Adrenal gland (tissue), 12 donors: ENCODE measurements around the gene C6orf163. TPM values are rescaled to one million over a fixed set of nuclear protein-coding genes. Genes with fewer than 3 reads are reported as not detected.

Source experiments
- DNase-seq, 7 donors: peaks; one replicate each; pipeline ENCODE4 v3.0.0-alpha.2; 2019 to 2020
- H3K27ac ChIP-seq, 5 donors: fragments of 200-600 bp; sonication (generic) in 4 of 5; 1 replicate in 3 of 5; 2 replicates in 2 of 5; pipeline versions ENCODE4 v1.5.1 to v1.8.0; 2016 to 2020; ENCODE audit warnings: mild to moderate bottlenecking in 1 of 5
- H3K27me3 ChIP-seq: fragments of 200-600 bp; 2 replicates; pipeline ENCODE4 v1.8.0; 2021
- H3K36me3 ChIP-seq, 2 donors: fragments of 200-600 bp; replicated peaks in 1 of 2; 1 replicate in 1 of 2; 2 replicates in 1 of 2; pipeline versions ENCODE4 v1.5.1 to v1.8.0; 2018 to 2022
- H3K4me1 ChIP-seq, 2 donors: fragments of 200-600 bp; replicated peaks in 1 of 2; 1 replicate in 1 of 2; 2 replicates in 1 of 2; pipeline versions ENCODE4 v1.5.1 to v1.8.0; 2018 to 2021
- H3K4me3 ChIP-seq, 4 donors: fragments of 200-600 bp; sonication (generic) in 3 of 4; one replicate each; pipeline ENCODE4 v1.5.1; 2016 to 2018
- H3K9me3 ChIP-seq, 3 donors: fragments of 200-600 bp; sonication (generic) in 1 of 3; replicated peaks in 1 of 3; 1 replicate in 2 of 3; 2 replicates in 1 of 3; pipeline versions ENCODE4 v1.5.1 to v1.8.0; 2016 to 2021
- POLR2A ChIP-seq, 2 donors: fragments of 450-650 bp; IDR thresholded peaks; one replicate each; pipeline ENCODE4 v1.6.1; 2017; ENCODE audit warnings: antibody characterized with exemption in 2 of 2, mild to moderate bottlenecking in 2 of 2, moderate library complexity in 1 of 2
- WGBS, 4 donors: extraction: QIAGEN DNeasy Blood & Tissue Kit in 2 of 4; methylation state at CpG; one replicate each; pipeline versions ENCODE4 v1.1.5 to v1.1.7; 2013 to 2017; 5-methylcytosine and 5-hydroxymethylcytosine counted together
- intact Hi-C, 2 donors: fragments of 100-400 bp; cut with DNase I; formaldehyde crosslinking; loops; one replicate each; pipeline versions ENCODE4 v1.14.1 to v1.15.0; 2022 to 2023
- polyA plus RNA-seq, 3 donors: library from polyadenylated mRNA; stranded (reverse); fragments of 200-250 nt in 2 of 3; fragments of 350-450 nt in 1 of 3; fragmentation: Illumina TruSeq in 1 of 3; extraction: RNeasy Lipid Tissue Mini Kit (QIAGEN cat#74804) in 1 of 3; gene quantifications; one replicate each; pipeline ENCODE4 v1.2.3, GENCODE V29; 2013 to 2014
- total RNA-seq, 9 donors: library from RNA; depleted of rRNA in 4 of 9; stranded (reverse); fragments of >200 nt in 4 of 9; fragments of 120-200 nt in 1 of 9; fragmentation: NEBNext Ultra II Directional in 1 of 9; extraction: Animal tissue kit (Norgen Biotek cat#: 25700) in 1 of 9; gene quantifications; one replicate each; pipeline versions ENCODE4 v1.1.0 to v1.2.4, GENCODE V29; 2013 to 2023
- TF ChIP-seq, protein P1 (sequence below), 6 experiments: fragments of 450-650 bp in 4 of 6; fragments of 200-600 bp in 2 of 6; sonication (generic) in 1 of 6; IDR thresholded peaks; 1 replicate in 5 of 6; 2 replicates in 1 of 6; pipeline versions ENCODE4 v1.5.1 to v1.8.0; 2016 to 2021; ENCODE audit warnings: antibody characterized with exemption in 6 of 6, mild to moderate bottlenecking in 2 of 6, moderate library complexity in 1 of 6
- donor health status: healthy with polysubstance abuse.
- donor health status: Bipolar disorder and iron deficiency.
- donor health status: DM: yes; HTN: yes; CAD: no.
- donor health status: DM: no; HTN: no; CAD: no.
- donor health status: DM: no; HTN: no; CAD: no.
- donor health status: DM: yes; HTN: yes; CAD: no.

C6orf163 gene
- total and polyA plus RNA-seq, 12 donors, result 0.55 to 20.4 (median 2.8) TPM; not detected in 1

GRCh38 chr6:87340230-87340629 is 4.4 kb upstream of the C6orf163 start:
- H3K4me3 ChIP-seq, result no peak overlapping the region
- DNase-seq, result no peak
- intact Hi-C loops, result no loop called here
- 74 to 90% (median 88%) methylated on average over 4 of the region's 4 CpGs for WGBS, 4 donors
- peaks cover 12 to 17% of the 10 kb centered on the region in 2 donors for H3K4me1 ChIP-seq
- no peaks in the 10 kb centered on the region for H3K9me3 ChIP-seq
- no peaks in the 10 kb centered on the region for H3K27me3 ChIP-seq
- no peak for TF ChIP-seq POLR2A (IDR thresholded peaks at IDR 0.05)
- TF ChIP-seq, protein P1, sequence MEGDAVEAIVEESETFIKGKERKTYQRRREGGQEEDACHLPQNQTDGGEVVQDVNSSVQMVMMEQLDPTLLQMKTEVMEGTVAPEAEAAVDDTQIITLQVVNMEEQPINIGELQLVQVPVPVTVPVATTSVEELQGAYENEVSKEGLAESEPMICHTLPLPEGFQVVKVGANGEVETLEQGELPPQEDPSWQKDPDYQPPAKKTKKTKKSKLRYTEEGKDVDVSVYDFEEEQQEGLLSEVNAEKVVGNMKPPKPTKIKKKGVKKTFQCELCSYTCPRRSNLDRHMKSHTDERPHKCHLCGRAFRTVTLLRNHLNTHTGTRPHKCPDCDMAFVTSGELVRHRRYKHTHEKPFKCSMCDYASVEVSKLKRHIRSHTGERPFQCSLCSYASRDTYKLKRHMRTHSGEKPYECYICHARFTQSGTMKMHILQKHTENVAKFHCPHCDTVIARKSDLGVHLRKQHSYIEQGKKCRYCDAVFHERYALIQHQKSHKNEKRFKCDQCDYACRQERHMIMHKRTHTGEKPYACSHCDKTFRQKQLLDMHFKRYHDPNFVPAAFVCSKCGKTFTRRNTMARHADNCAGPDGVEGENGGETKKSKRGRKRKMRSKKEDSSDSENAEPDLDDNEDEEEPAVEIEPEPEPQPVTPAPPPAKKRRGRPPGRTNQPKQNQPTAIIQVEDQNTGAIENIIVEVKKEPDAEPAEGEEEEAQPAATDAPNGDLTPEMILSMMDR (IDR thresholded peaks at IDR 0.05), result no peak
- H3K36me3 ChIP-seq, result no peaks in the 10 kb centered on the region
- H3K27ac ChIP-seq, result peak overlapping the region in 1 of 5 donors; percentile 27

GRCh38 chr6:87341158-87341557 is 3.5 kb upstream of the C6orf163 start:
- peaks cover 12 to 17% of the 10 kb centered on the region in 2 donors for H3K4me1 ChIP-seq
- 52 to 69% (median 65%) methylated on average over 2 of the region's 2 CpGs for WGBS, 4 donors
- TF ChIP-seq POLR2A (IDR thresholded peaks at IDR 0.05), result no peak
- TF ChIP-seq, protein P1 (IDR thresholded peaks at IDR 0.05), result no peak
- H3K4me3 ChIP-seq, result no peak overlapping the region
- no peak overlapping the region for H3K27ac ChIP-seq
- no peaks in the 10 kb centered on the region for H3K27me3 ChIP-seq
- no peak for DNase-seq
- intact Hi-C loops, result no loop called here
- H3K9me3 ChIP-seq, result no peaks in the 10 kb centered on the region
- H3K36me3 ChIP-seq, result no peaks in the 10 kb centered on the region

DNA sequence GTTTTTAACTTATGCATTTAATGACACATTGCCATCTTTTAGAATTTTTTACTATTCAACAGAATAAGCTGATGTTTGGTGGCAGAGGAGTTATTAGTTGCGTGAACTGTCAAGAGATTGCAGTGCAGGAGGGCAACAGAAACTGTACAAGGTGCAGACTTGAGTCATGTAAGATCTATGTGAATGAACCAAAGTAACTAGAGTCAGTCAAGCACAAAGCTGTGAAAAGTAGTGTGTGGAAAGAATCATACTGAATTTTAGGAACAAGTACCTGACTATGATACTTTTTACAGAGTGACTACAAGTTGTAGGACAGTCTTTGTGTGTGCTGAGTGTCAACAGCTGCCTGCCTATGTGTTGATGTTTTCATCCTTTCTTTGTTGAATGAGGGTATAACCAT is 2.7 kb upstream of the C6orf163 start:
- Histone ChIP-seq H3K27me3 (no peaks in the 10 kb centered on the region), H3K36me3 (no peaks in the 10 kb centered on the region), H3K4me1 (peaks cover 12 to 17% of the 10 kb centered on the region in 2 donors), H3K27ac (no peak overlapping the region), H3K4me3 (no peak overlapping the region), H3K9me3 (no peaks in the 10 kb centered on the region)
- no peak for DNase-seq
- 94 to 100% (median 97%) methylated on average over 1 of the region's 1 CpG for WGBS, 4 donors
- no peak for TF ChIP-seq POLR2A (IDR thresholded peaks at IDR 0.05)
- TF ChIP-seq, protein P1 (IDR thresholded peaks at IDR 0.05), result no peak
- intact Hi-C loops, result no loop called here

GRCh38 chr6:87342829-87343228 is 1.8 kb upstream of the C6orf163 start:
- intact Hi-C loops, result no loop called here
- Histone ChIP-seq H3K9me3 (no peaks in the 10 kb centered on the region), H3K4me1 (peaks cover 12 to 17% of the 10 kb centered on the region in 2 donors), H3K4me3 (no peak overlapping the region), H3K27me3 (no peaks in the 10 kb centered on the region), H3K27ac (no peak overlapping the region), H3K36me3 (no peaks in the 10 kb centered on the region)
- peak in 1 of 7 donors; percentile 9 for DNase-seq
- TF ChIP-seq, protein P1 (IDR thresholded peaks at IDR 0.05), result no peak
- no peak for TF ChIP-seq POLR2A (IDR thresholded peaks at IDR 0.05)
